Right lobe of liver (tissue), 6 donors: ENCODE data around the gene LSM3. TPM values are rescaled to one million over a fixed set of nuclear protein-coding genes. Genes with fewer than 3 reads are reported as not detected.

Experiments
- ATAC-seq, 4 donors: fragments of 200-7000 bp; cut with Tn5 transposase; one replicate each; pipeline ENCODE4 v1.9.1; 2020; ENCODE audit warnings: mild to moderate bottlenecking in 4 of 4, moderate library complexity in 4 of 4
- DNase-seq, 3 donors: peaks; one replicate each; pipeline ENCODE4 v3.0.0-alpha.2; 2020
- H3K27ac ChIP-seq, 3 donors: fragments of 200-600 bp; one replicate each; pipeline ENCODE4 v1.8.0; 2022
- H3K27me3 ChIP-seq, 2 donors: fragments of 200-600 bp; one replicate each; pipeline ENCODE4 v1.8.0; 2022
- H3K36me3 ChIP-seq, 4 donors: fragments of 200-600 bp; sonication (generic) in 1 of 4; one replicate each; pipeline versions ENCODE4 v1.5.1 to v1.8.0; 2017 to 2022; ENCODE audit warnings: control low read depth in 1 of 4
- H3K4me1 ChIP-seq, 4 donors: fragments of 200-600 bp; sonication (generic) in 1 of 4; one replicate each; pipeline versions ENCODE4 v1.5.1 to v1.8.0; 2017 to 2022; ENCODE audit warnings: control low read depth in 1 of 4
- H3K4me3 ChIP-seq, 3 donors: fragments of 200-600 bp; one replicate each; pipeline ENCODE4 v1.8.0; 2022
- H3K9me3 ChIP-seq, 4 donors: fragments of 200-600 bp; sonication (generic) in 1 of 4; one replicate each; pipeline versions ENCODE4 v1.5.1 to v1.8.0; 2017 to 2022; ENCODE audit warnings: control low read depth in 1 of 4
- POLR2A ChIP-seq: fragments of 450-650 bp; IDR thresholded peaks from one replicate; pipeline ENCODE4 v1.6.1; 2017; ENCODE audit warnings: antibody characterized with exemption, mild to moderate bottlenecking
- WGBS: methylation state at CpG from one replicate; pipeline ENCODE4 v1.1.6; 2018; ENCODE audit warnings: low coverage, low lambda C conversion rate; ENCODE audit not compliant: insufficient coverage; ENCODE audit errors: missing lambda C conversion rate; 5-methylcytosine and 5-hydroxymethylcytosine counted together
- intact Hi-C, 2 donors: fragments of 100-400 bp; cut with DNase I; formaldehyde crosslinking; loops; one replicate each; pipeline versions ENCODE4 v1.11.2 to v1.14.1; 2022
- long read RNA-seq: library from polyadenylated mRNA; unstranded; transcript quantifications from one replicate; pipeline ENCODE4 v2.0.0, GENCODE V29; 2019
- total RNA-seq, 6 experiments: library from RNA; depleted of rRNA in 2 of 6; stranded (reverse); fragments of >200 nt in 2 of 6; fragmentation: NEBNext Ultra II Directional in 3 of 6; extraction: Animal tissue kit (Norgen Biotek cat#: 25700) in 3 of 6; gene quantifications; one replicate each; pipeline versions ENCODE4 v1.1.0 to v1.2.4, GENCODE V29; 2016 to 2023
- TF ChIP-seq, protein P1 (sequence below), 4 donors: fragments of 200-600 bp in 3 of 4; fragments of 450-650 bp in 1 of 4; IDR thresholded peaks; one replicate each; pipeline versions ENCODE4 v1.5.1 to v1.8.0; 2016 to 2022; ENCODE audit warnings: antibody characterized with exemption in 4 of 4, mild to moderate bottlenecking in 2 of 4
- donor health status: DM: no; HTN: yes; CAD: no.
- donor health status: DM: no; HTN: no; CAD: no.
- donor health status: DM: no; HTN: no; CAD: no.
- donor health status: DM: no; HTN: yes; CAD: no.
- donor health status: DM: no; HTN: yes; CAD: no.

LSM3 gene
- 1 to 10 TPM; 4.5 to 7.4 (median 6.1) TPM for total RNA-seq
- long read RNA-seq, transcript LSM3-201 (4 exons, 3,815 nt): major isoform, 30 of 32 reads
- long read RNA-seq, partial matches to known transcripts: 2 of 32 reads
- long read RNA-seq, other reads (novel, unspliced or antisense): 0 of 32 reads

DNA sequence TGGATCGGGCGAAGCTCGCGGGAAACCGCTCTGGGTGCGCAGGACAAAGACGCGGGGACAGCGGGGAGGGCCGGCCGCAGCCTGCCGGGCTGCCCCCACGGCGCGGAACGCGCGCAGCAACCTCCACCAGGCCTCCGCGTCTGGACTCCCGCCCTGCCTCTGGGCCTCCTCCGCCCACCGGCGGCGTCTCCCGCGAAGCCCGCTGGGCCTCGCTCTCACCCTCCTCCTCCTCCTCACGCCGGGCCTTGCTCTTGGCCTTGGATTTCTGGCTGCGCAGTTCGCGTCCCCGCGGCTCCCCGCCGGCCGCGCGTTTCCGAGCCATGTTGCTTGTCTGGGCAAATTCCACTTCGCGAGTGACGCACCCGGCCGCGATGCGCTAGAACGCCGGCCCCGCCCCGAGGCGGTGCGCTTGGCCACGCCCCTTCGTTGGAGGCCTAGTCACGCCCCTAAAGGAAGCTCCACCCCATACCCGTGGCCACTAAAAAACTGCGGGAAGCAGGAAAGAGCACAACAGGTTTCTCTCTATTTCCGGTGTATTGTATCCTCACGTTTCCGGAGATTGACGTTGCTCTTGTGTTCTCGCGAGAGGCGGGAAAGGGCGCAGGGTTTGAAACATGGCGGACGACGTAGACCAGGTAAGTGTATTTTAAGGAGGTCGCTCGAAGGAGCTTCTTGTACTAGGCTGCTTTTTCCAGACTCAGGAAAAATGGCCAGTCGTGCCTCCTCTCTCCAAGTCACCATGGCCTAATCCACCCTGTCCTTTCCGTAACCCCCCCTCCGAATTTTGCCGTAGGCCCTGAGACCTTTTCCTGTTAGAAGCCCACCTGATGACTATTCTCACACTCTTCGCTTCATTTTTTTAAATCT lies at the start of gene LSM3, which contains the start of gene XPC:
Gene LSM3, plus strand, starts transcription at position 571 of the 867 bp plus-strand sequence. Its CDS starts 44 bp downstream, at position 615.
Gene XPC, minus strand, starts transcription at position 355 of the 867 bp plus-strand sequence. Its CDS starts 33 bp downstream, at position 322.
- intact Hi-C loops: loop anchor here in 1 of 2 donors (10.0 kb wide), 1 partner anchor 284 kb away; no protein-coding TSS in a partner anchor
- Histone ChIP-seq H3K4me3 (peak within 1 kb of the TSS; percentile 74 to 89 (median 84)), H3K27me3 (no peaks in the 10 kb centered on the region), H3K4me1 (peaks cover 0 to 37% (median 7%) of the 10 kb centered on the region in 4 donors), H3K27ac (peak within 1 kb of the TSS; percentile 86 to 93 (median 88)), H3K36me3 (peaks cover 0 to 11% (median 4%) of the 10 kb centered on the region in 4 donors), H3K9me3 (no peaks in the 10 kb centered on the region)
- ATAC-seq (peak; percentile 99 to 100 (median 99)), DNase-seq (peak; percentile 97 to 99 (median 98))
- peak; percentile 97 for TF ChIP-seq POLR2A
- TF ChIP-seq, protein P1, sequence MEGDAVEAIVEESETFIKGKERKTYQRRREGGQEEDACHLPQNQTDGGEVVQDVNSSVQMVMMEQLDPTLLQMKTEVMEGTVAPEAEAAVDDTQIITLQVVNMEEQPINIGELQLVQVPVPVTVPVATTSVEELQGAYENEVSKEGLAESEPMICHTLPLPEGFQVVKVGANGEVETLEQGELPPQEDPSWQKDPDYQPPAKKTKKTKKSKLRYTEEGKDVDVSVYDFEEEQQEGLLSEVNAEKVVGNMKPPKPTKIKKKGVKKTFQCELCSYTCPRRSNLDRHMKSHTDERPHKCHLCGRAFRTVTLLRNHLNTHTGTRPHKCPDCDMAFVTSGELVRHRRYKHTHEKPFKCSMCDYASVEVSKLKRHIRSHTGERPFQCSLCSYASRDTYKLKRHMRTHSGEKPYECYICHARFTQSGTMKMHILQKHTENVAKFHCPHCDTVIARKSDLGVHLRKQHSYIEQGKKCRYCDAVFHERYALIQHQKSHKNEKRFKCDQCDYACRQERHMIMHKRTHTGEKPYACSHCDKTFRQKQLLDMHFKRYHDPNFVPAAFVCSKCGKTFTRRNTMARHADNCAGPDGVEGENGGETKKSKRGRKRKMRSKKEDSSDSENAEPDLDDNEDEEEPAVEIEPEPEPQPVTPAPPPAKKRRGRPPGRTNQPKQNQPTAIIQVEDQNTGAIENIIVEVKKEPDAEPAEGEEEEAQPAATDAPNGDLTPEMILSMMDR (IDR thresholded peaks at IDR 0.05): no peak
- under 1% methylated on average over 41 of the region's 78 CpGs for WGBS

DNA sequence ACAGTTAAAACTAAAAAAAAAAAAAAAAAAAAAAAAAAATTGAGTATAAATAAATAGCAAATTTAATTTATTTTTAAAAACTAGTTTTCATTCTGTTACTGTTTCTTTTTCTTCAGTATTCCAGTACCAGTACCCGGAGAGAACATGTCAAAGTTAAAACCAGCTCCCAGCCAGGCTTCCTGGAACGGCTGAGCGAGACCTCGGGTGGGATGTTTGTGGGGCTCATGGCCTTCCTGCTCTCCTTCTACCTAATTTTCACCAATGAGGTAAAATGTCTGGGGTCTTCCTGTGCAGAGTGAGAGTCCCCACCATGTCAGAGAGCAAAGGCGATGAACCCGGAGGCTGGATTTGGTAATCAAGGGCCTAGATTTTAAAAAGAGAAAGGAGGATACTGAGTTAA lies 49.3 kb upstream of the LSM3 start:
- intact Hi-C loops: no loop called here
- DNase-seq (peak in 1 of 3 donors; percentile 25), ATAC-seq (no peak)
- Histone ChIP-seq H3K4me3 (no peak overlapping the region), H3K36me3 (peaks cover 0 to 43% (median 11%) of the 10 kb centered on the region in 4 donors), H3K4me1 (peaks cover 0 to 15% (median 6%) of the 10 kb centered on the region in 4 donors), H3K9me3 (no peaks in the 10 kb centered on the region), H3K27ac (no peak overlapping the region), H3K27me3 (no peaks in the 10 kb centered on the region)
- 93% methylated on average over 6 of the region's 6 CpGs for WGBS
- no peak for TF ChIP-seq POLR2A
- TF ChIP-seq, protein P1 (IDR thresholded peaks at IDR 0.05): no peak

DNA sequence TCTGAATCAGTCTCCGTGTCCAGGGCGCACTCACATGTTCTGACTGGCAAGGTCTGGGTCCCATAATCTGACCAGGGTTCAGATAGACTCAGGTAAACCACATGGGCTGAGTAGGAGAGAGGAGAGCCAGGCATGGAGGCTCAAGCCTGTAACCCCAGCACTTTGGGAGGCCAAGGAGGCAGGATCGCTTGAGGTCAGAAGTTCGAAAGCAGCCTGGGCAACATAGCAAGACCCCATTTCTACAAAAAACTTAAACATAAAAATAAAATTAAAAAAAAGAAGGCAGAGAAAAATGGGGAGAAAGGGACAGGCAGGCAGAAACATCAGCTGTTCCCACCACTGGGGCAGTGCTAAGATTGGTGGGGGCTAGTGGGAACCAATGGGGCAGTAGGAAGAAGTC lies 48.4 kb upstream of the LSM3 start:
- peak in 1 of 3 donors; percentile 23 for DNase-seq
- peaks cover 0 to 53% (median 11%) of the 10 kb centered on the region in 4 donors for H3K36me3 ChIP-seq
- TF ChIP-seq, protein P1 (IDR thresholded peaks at IDR 0.05): no peak
- no peak for TF ChIP-seq POLR2A

DNA sequence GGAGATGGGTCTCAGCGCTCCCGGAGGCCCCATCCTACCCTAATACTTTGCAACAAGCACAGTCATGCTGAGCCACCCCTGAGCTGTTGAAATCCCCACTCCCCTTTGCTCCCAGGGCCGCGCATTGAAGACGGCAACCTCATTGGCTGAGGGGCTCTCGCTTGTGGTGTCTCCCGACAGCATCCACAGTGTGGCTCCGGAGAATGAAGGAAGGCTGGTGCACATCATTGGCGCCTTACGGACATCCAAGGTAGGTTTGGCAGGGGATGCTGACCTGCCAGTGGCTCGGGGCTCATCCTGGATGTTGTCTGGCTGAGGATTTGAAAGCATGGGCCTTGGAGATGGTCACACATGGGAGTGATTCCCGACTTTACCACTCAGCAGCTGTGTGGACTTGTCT lies 47.9 kb upstream of the LSM3 start:
- H3K36me3 ChIP-seq: peaks cover 0 to 57% (median 11%) of the 10 kb centered on the region in 4 donors
- no peak overlapping the region for H3K27ac ChIP-seq
- ATAC-seq: no peak
- H3K4me1 ChIP-seq: peaks cover 0 to 13% (median 5%) of the 10 kb centered on the region in 4 donors
- H3K27me3 ChIP-seq: no peaks in the 10 kb centered on the region
- H3K9me3 ChIP-seq: no peaks in the 10 kb centered on the region
- no CpG with 5 or more reads among the region's 12 CpGs for WGBS
- TF ChIP-seq, protein P1 (IDR thresholded peaks at IDR 0.05): no peak
- no peak for TF ChIP-seq POLR2A
- H3K4me3 ChIP-seq: no peak overlapping the region
- intact Hi-C loops: no loop called here
- peak in 1 of 3 donors; percentile 30 for DNase-seq

More for the DNA sequence above, 48.4 kb upstream of the LSM3 start:
- Histone ChIP-seq H3K27me3 (no peaks in the 10 kb centered on the region), H3K4me1 (peaks cover 0 to 15% (median 6%) of the 10 kb centered on the region in 4 donors), H3K9me3 (no peaks in the 10 kb centered on the region), H3K4me3 (no peak overlapping the region), H3K27ac (no peak overlapping the region)
- WGBS: 83% methylated on average over 4 of the region's 4 CpGs
- intact Hi-C loops: no loop called here
- ATAC-seq: no peak
